Measurements from ENCODE around the gene ACTR8. TPM values are rescaled to one million over a fixed set of nuclear protein-coding genes. Genes with fewer than 3 reads are reported as not detected.
"Not testable (repeated sequence)": the region's sequence is repeated elsewhere in the genome, so short reads cannot be mapped to it uniquely, and the experiment has no call there.

Gene ACTR8
- polyA plus RNA-seq (2013, experiment 1 of 2; ENCODE audit: insufficient read length) = 29.8 TPM
- 28.9 TPM for polyA plus RNA-seq (2013, experiment 2 of 2; ENCODE audit: insufficient read length)

GRCh38 chr3:53881691-53882593 lies at the start of gene ACTR8:
ACTR8 (minus strand) TSS chr3:53882152; CDS start chr3:53882101, 51 bp downstream.
- DNase-seq = peak; percentile 79

- DNase-seq = not testable (repeated sequence)
These were observed 45.4 kb upstream of the ACTR8 start for GRCh38 chr3:53927208-53927872.

- peak; percentile 25 for DNase-seq
These were observed 39.3 kb upstream of the ACTR8 start for GRCh38 chr3:53921296-53921695.

- DNase-seq = no peak
These were observed 37.8 kb upstream of the ACTR8 start for GRCh38 chr3:53919741-53920140.

DNA sequence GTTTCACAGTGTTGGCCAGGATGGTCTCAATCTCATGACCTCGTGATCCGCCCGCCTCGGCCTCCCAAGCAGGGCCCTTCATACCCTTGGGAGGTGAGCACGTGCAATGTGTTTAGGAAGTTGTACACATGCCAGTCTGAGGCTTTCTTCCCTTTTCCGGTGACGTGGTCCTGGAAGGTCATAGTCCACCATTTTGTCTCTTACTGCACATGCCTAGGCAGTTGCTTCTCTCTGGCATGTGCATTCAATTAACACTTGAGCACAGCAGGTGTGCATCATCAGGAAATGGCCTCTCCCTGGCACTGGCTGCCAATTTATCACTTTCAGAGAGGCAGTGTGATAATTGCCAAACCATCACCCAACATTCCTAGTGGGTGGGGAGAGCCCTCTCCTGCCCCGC lies 31.4 kb upstream of the ACTR8 start:
- DNase-seq = no peak

DNA sequence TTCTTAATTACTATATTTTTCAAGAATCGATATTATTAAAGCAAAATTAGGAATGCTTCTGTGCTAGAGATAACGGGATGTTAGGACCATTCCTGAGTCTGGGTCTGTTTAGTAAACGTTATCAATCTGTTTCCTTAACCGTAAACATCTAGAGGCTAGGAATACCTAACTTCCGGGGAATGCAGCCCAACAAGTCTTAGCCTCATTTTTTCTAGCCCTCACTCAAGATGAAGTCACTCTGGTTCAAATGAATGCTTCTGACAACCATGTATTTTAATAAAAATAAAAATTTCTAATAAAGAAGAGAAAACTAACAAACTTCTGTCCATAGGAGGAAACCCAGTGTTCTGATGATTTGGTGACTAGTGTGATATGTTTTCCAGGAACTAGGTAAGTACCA lies 20.8 kb upstream of the ACTR8 start:
- DNase-seq = no peak

GRCh38 chr3:53902067-53902466 lies 20.1 kb upstream of the ACTR8 start:
- no peak for DNase-seq

- no peak for DNase-seq
These were observed 18.8 kb upstream of the ACTR8 start for GRCh38 chr3:53900666-53901331.

DNA sequence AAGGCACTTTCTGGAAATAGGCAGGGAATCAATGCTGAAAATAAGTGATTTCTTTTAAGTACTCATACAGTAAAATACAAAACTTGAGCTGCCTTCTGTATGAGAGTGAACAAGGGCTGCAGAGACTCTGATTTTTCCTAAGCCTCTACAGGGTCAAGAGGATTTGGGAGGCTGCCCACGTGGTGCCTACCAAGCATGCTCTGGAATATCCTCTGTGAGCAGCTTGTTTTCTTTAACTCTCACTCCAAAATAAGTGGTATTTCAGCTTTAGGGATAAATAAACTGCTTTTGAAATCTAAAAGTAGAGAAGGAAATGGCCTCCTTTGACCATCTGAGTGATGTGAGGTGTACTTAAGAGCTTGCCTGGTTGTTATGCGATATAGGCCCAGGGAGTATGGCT lies 17.8 kb upstream of the ACTR8 start:
- no peak for DNase-seq

DNA sequence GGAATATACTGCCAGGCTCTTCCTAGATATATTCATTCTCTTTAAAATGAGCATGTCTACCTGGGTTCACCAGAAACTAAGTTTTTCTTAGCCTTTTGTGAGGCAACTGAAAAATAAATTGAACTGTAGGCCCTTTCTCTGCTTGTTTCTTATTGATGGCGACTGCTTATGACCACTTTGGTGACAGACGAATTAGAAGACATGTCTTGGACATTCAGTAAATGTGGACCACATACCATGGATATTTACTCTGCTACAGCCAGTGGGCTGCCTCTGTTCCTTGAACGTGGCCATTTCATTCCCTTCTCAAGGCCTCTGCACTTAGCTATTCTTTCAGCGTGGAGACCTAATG lies 10.3 kb upstream of the ACTR8 start:
- DNase-seq = no peak

GRCh38 chr3:53891497-53892285 lies 9.7 kb upstream of the ACTR8 start, which contains the start of gene SELENOK:
SELENOK (minus strand) TSS chr3:53891859.
- DNase-seq = peak; percentile 100

DNA sequence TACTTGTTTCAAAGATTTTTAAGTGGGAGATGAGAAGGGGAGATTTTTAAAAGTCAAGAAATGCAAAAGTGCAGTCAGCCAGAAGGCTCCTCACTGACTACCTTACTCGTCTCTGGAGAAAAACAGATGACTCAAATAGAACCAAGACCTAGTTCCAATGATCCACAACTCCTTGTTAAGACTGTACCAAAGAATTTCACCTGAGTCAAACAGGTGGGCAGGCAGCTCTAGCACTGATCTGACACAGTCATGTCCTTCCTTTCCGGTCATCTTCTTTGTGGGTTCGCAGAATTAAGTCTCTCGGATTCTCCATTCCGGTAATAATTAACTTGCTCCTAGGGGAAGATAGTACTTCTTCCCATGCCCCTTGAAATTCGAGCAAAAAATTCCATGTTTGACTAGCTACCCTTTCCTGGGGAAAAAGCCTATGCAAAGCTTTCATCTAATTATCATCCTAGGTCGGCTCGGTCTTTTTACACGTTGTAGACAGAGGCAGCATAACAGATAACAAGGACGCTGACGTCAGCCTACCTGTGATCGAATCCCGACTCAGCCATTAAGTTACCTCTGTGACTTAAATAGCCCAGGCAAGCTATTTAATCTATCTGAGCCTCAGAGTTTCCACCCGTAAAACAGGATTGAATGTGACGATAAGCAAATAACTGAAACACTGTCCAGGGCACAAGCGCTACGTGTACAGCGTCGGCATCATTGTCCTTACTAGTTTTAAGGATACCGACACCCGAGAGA lies 8.9 kb upstream of the ACTR8 start:
- no peak for DNase-seq

DNA sequence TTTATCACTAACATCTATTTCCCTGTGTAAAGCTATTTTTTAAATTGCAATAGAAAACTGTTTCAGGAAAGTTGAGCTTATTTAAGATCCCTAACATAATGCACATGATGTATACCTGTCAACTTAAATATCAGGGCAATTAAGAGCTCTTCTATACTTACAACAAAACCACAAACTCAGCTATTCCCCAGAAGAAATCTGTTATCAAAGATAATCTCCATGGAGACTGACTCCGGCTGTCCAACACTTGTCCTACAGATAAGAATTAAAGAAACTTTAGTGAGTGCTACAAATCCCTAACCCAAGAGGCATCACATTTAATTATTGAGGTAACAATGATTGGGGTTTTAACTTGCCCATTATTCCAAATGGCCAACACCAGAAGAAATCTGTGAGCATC lies 6.3 kb upstream of the ACTR8 start:
- no peak for DNase-seq

DNA sequence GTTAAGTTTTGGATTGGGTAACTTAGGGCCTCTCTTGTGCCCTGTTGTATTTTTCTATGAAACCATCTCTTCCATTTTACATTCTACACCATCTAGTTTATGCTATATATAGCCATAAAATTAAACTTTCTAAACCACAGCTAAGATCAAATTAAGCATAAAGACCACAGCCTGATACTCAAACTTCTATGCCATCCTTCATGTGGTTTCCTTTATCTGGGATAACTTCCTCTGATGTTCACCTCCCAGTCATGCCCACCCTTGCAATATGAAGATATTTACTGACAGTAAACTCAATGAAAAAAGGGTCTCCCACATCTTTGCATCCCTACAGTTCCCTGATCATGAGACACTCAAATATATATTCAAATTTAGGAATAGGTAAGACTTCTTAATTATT lies 5.5 kb upstream of the ACTR8 start:
- no peak for DNase-seq

GRCh38 chr3:53885239-53885638 lies 3.3 kb upstream of the ACTR8 start:
- DNase-seq = no peak

DNA sequence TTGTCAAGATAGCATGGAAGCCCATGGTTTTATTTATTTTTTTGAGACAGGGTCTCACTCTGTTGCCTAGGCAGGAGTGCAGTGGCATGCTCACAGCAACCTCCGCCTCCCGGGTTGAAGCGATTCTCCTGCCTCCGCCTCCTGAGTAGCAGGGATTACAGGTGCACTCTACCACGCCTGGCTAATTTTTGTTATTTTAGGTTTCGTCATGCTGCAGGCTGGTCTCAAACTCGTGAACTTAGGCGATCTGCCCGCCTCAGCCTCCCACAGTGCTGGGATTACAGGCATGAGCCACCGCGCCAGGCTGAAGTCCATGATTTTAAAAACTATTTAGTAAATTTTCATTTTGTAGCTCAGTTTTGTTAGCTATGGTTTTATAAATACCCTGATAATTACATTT lies 2.7 kb upstream of the ACTR8 start:
- DNase-seq = no peak

DNA sequence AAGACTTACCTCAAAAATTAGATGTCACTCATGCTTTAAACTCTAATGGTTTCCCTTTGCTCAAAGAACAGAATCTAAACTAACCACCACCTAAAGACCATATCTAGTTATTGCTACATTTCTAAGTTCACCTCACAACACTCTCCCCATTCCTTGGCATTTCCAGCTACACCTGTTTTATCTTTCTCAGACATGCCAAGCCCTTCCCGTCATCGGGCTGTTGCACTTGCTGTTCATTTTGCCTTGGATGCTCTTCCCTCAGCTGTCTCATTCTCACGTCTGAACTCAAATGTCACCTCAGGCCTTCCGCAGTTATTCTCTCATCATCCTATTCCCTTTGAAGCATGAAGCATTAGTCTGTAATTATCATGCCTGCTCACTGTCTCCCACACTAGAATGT lies 1.1 kb upstream of the ACTR8 start:
- no peak for DNase-seq

DNA sequence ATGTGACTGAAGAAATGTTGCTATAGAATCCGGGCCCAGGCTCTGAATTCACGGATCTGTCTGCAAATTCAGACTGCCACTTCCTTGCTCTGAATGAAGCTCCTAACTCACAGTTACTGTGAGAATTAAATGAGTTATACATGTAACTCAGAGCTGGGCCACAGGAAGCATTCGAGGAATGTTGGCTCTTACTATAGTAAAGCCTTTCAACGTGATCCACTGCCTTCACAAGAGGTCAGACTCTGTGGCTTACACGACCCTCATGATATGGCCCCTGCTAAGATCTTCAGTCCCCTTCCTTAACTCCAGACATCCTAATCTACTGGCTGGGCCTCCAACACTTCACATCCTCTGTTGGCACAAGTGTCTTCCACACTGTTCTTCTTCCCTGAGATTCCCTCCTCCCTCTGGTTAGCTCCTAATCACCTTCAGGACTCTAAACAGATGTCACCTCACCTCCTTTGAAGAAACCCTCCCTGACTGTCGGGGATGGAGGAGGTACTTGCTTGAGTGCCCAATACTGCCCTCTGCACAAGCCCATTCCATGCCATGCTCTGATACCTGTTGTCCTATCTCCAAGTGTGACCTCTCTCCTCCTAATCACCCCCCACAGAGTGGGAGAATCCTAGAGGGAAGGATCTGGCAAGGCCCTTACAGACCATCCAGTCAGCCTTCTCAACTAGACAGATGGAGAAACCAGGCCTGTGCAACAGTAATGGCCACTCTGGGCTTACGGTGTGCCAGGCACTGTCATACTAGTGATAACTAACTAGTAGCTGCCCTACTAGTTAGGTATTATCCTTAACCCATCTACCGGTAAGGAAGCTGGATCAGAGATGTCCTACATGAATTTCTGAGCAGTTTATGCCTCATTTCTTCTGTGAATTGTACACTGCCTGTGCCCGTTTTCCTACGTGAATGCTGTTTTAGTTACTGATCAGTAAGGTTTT lies 1.3 kb downstream of the ACTR8 start:
- DNase-seq = peak; percentile 45

- no peak for DNase-seq
These were observed 16.0 kb downstream of the ACTR8 start for GRCh38 chr3:53865732-53866499.

DNA sequence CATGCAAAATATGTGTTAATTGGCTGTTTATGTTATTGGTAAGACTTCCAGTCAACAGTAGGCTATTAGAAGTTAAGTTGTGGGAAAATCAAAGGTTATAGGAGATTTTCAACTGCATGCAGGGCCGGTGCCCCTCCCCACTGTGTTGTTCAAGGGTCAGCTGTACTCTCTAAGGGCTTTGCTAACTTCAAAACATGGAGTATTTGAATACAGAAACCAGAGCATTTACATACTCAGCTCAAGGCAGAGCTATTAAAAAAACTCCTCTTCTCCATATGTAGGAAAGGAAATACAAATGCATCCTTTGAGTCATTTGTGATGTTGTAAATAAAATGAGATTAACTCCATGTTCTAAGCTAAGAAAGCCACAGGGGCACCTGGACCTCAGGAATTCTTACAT lies 18.8 kb downstream of the ACTR8 start:
- no peak for DNase-seq

Data from fibroblast of skin of back (primary cell).